GM23248 (cell line): Measurements from ENCODE around the gene WHRN. TPM values are rescaled to one million over a fixed set of nuclear protein-coding genes. Genes with fewer than 3 reads are reported as not detected.

Source experiments
- DNase-seq: peaks from one replicate; pipeline ENCODE4 v3.0.0-alpha.2; 2015
- H2AFZ ChIP-seq: fragments of 200-600 bp; sonication (generic); 2 replicates; pipeline ENCODE4 v1.6.1; 2016; ENCODE audit warnings: antibody characterized with exemption
- H3F3A ChIP-seq: fragments of 200-600 bp; sonication (generic); 2 replicates; pipeline ENCODE4 v1.6.1; 2016; ENCODE audit warnings: mild to moderate bottlenecking, antibody characterized with exemption, mixed run types; ENCODE audit not compliant: insufficient read depth
- H3K27ac ChIP-seq: fragments of 200-600 bp; sonication (generic); 2 replicates; pipeline ENCODE4 v1.5.1; 2016; ENCODE audit warnings: mild to moderate bottlenecking
- H3K27me3 ChIP-seq: fragments of 200-600 bp; sonication (generic); replicated peaks from 2 replicates; pipeline ENCODE4 v1.6.1; 2016; ENCODE audit warnings: mild to moderate bottlenecking; ENCODE audit not compliant: insufficient read depth
- H3K36me3 ChIP-seq: fragments of 200-600 bp; sonication (generic); 2 replicates; pipeline ENCODE4 v1.6.1; 2016; ENCODE audit warnings: low read depth, mild to moderate bottlenecking
- H3K4me1 ChIP-seq: fragments of 200-600 bp; sonication (generic); 2 replicates; pipeline ENCODE4 v1.6.1; 2016; ENCODE audit warnings: mild to moderate bottlenecking; ENCODE audit not compliant: insufficient read depth
- H3K4me2 ChIP-seq: fragments of 200-600 bp; sonication (generic); one replicate; pipeline ENCODE4 v1.6.1; 2016; ENCODE audit warnings: mild to moderate bottlenecking; ENCODE audit not compliant: unreplicated experiment
- H3K4me3 ChIP-seq: fragments of 200-600 bp; sonication (generic); 2 replicates; pipeline ENCODE4 v1.5.1; 2016; ENCODE audit warnings: mild to moderate bottlenecking
- H3K79me2 ChIP-seq: fragments of 200-600 bp; sonication (generic); 2 replicates; pipeline ENCODE4 v1.6.1; 2016; ENCODE audit warnings: mild to moderate bottlenecking; ENCODE audit not compliant: insufficient read depth
- H3K9ac ChIP-seq: fragments of 200-600 bp; sonication (generic); 2 replicates; pipeline ENCODE4 v1.6.1; 2016; ENCODE audit warnings: mild to moderate bottlenecking
- H3K9me2 ChIP-seq: fragments of 200-600 bp; sonication (generic); 2 replicates; pipeline ENCODE4 v1.6.1; 2016; ENCODE audit warnings: mixed run types, mild to moderate bottlenecking, moderate library complexity; ENCODE audit not compliant: insufficient read depth
- H3K9me3 ChIP-seq: fragments of 200-600 bp; sonication (generic); one replicate; pipeline ENCODE4 v1.6.1; 2017; ENCODE audit warnings: low read depth
- H4K20me1 ChIP-seq: fragments of 200-600 bp; sonication (generic); 2 replicates; pipeline ENCODE4 v1.6.0; 2016; ENCODE audit not compliant: insufficient read depth
- EZH2 ChIP-seq: fragments of 200-600 bp; sonication (generic); IDR thresholded peaks from 2 replicates; pipeline ENCODE4 v1.6.1; 2018; ENCODE audit warnings: antibody characterized with exemption, mild to moderate bottlenecking; ENCODE audit not compliant: insufficient read depth, poor library complexity, severe bottlenecking
- EZH2phosphoT487 ChIP-seq: fragments of 200-600 bp; sonication (generic); IDR thresholded peaks from 2 replicates; pipeline ENCODE4 v1.6.1; 2018; ENCODE audit warnings: antibody characterized with exemption, moderate library complexity, mild to moderate bottlenecking, low read depth; ENCODE audit not compliant: insufficient read depth
- WGBS, 2 experiments: methylation state at CpG; one replicate each; pipeline ENCODE4 v1.1.6; 2015 to 2017; ENCODE audit warnings: low lambda C conversion rate in 2 of 2, low coverage in 1 of 2; ENCODE audit errors: missing lambda C conversion rate in 2 of 2; 5-methylcytosine and 5-hydroxymethylcytosine counted together
- in situ Hi-C: fragments of 300-500 bp; cut with MboI; formaldehyde crosslinking; loops from 2 replicates; pipeline ENCODE4 v1.15.0; 2020
- polyA plus RNA-seq: library from polyadenylated mRNA; unstranded; fragments of >200 nt; fragmentation: Nextera tagmentation; extraction: Ambion mirVana; gene quantifications from 2 replicates; pipeline ENCODE4 v1.2.1, GENCODE V29; 2016
- total RNA-seq: library from RNA; depleted of rRNA; stranded (reverse); fragments of >200 nt; shearing (Covaris generic); gene quantifications from 2 replicates; pipeline ENCODE4 v1.2.3, GENCODE V29; 2014

Gene WHRN
- total and polyA plus RNA-seq, 2 experiments from 2014 or later, result 0.76 to 1.5 TPM

- no peaks in the 10 kb centered on the region for H3K9me2 ChIP-seq
- no peaks in the 10 kb centered on the region for H3K79me2 ChIP-seq
- in situ Hi-C loops, result no loop called here
- no peaks in the 10 kb centered on the region for H3F3A ChIP-seq
- no peaks in the 10 kb centered on the region for H3K4me1 ChIP-seq
- no peaks in the 10 kb centered on the region for H3K36me3 ChIP-seq
- H4K20me1 ChIP-seq, result no peaks in the 10 kb centered on the region
- no peaks in the 10 kb centered on the region for H3K27me3 ChIP-seq
- H3K4me3 ChIP-seq, result no peak overlapping the region
- DNase-seq, result no peak
- H2AFZ ChIP-seq, result no peak overlapping the region
- WGBS, 2 experiments, result 86 to 97% methylated on average over 7 of the region's 7 CpGs
- TF ChIP-seq EZH2 (no peak), EZH2phosphoT487 (no peak)
- no peak overlapping the region for H3K9ac ChIP-seq
- no peak overlapping the region for H3K4me2 ChIP-seq
- H3K27ac ChIP-seq, result no peak overlapping the region
- no peaks in the 10 kb centered on the region for H3K9me3 ChIP-seq
Measured at GRCh38 chr9:114497727-114498382, 7.4 kb downstream of the WHRN start.

- H3K27ac ChIP-seq, result no peak overlapping the region
- H3K4me3 ChIP-seq, result no peak overlapping the region
- H3F3A ChIP-seq, result no peaks in the 10 kb centered on the region
- 50 to 58% methylated on average over 2 of the region's 2 CpGs for WGBS, 2 experiments
- H4K20me1 ChIP-seq, result no peaks in the 10 kb centered on the region
- H3K79me2 ChIP-seq, result no peaks in the 10 kb centered on the region
- H3K9me3 ChIP-seq, result no peaks in the 10 kb centered on the region
- in situ Hi-C loops, result no loop called here
- no peaks in the 10 kb centered on the region for H3K4me1 ChIP-seq
- H3K4me2 ChIP-seq, result no peak overlapping the region
- TF ChIP-seq EZH2 (no peak), EZH2phosphoT487 (no peak)
- no peaks in the 10 kb centered on the region for H3K27me3 ChIP-seq
- no peaks in the 10 kb centered on the region for H3K36me3 ChIP-seq
- H2AFZ ChIP-seq, result no peak overlapping the region
- no peak overlapping the region for H3K9ac ChIP-seq
- H3K9me2 ChIP-seq, result no peaks in the 10 kb centered on the region
- no peak for DNase-seq
Measured at GRCh38 chr9:114497236-114497635, 8.0 kb downstream of the WHRN start.

DNA sequence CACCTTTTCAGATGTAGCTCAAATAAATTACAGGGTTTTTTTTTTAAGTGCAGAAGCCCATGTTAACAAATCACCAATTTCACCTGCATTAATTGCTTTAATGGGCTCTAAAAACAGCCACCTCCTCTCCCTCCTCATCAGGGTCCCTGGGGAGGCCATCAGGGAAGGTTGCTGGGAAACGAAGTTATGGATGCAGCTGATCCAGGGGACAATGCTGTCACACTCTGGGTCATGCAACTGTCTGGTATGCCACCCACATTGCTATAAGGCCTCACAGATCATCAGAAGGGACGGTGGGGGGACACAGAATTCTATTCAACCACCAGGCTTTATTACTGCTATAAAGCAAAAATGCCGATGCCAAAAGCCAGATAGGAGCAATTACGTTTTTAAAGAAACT lies 9.3 kb downstream of the WHRN start:
- Histone ChIP-seq H2AFZ (no peak overlapping the region), H3K4me1 (no peaks in the 10 kb centered on the region), H3K79me2 (no peaks in the 10 kb centered on the region), H3K27me3 (no peaks in the 10 kb centered on the region), H3F3A (no peaks in the 10 kb centered on the region), H4K20me1 (no peaks in the 10 kb centered on the region), H3K9me2 (no peaks in the 10 kb centered on the region), H3K9me3 (no peaks in the 10 kb centered on the region), H3K36me3 (no peaks in the 10 kb centered on the region), H3K4me2 (no peak overlapping the region), H3K4me3 (no peak overlapping the region), H3K9ac (no peak overlapping the region), H3K27ac (no peak overlapping the region)
- no peak for DNase-seq
- 79 to 86% methylated on average over 4 of the region's 4 CpGs for WGBS, 2 experiments
- no peak for TF ChIP-seq EZH2
- TF ChIP-seq EZH2phosphoT487, result no peak
- in situ Hi-C loops, result no loop called here

- Histone ChIP-seq H3K27ac (no peak overlapping the region), H3K36me3 (no peaks in the 10 kb centered on the region), H3F3A (no peaks in the 10 kb centered on the region), H3K4me1 (no peaks in the 10 kb centered on the region), H3K9me3 (no peaks in the 10 kb centered on the region), H3K4me3 (no peak overlapping the region), H3K4me2 (no peak overlapping the region), H3K9me2 (no peaks in the 10 kb centered on the region), H2AFZ (no peak overlapping the region), H3K27me3 (no peaks in the 10 kb centered on the region), H3K9ac (no peak overlapping the region), H3K79me2 (no peaks in the 10 kb centered on the region), H4K20me1 (no peaks in the 10 kb centered on the region)
- in situ Hi-C loops, result no loop called here
- TF ChIP-seq EZH2, result no peak
- TF ChIP-seq EZH2phosphoT487, result no peak
- 75 to 76% methylated on average over 12 of the region's 12 CpGs for WGBS, 2 experiments
- DNase-seq, result no peak
Measured at GRCh38 chr9:114494776-114495569, 10.3 kb downstream of the WHRN start.
